A549 (cell line): Measurements from ENCODE around the gene TRABD. TPM values are rescaled to one million over a fixed set of nuclear protein-coding genes. Genes with fewer than 3 reads are reported as not detected.
A peak's percentile ranks its signal among the peaks of the same experiment; 100 is the strongest.

Experiments used
- ATAC-seq, 2 experiments: fragments of 200-7000 bp in 1 of 2; fragments of >200 bp in 1 of 2; cut with Nextera tagmentation in 1 of 2; cut with Tn5 transposase in 1 of 2; 3 replicates each; pipeline versions ENCODE4 v1.8.0 to v1.9.1; 2018 to 2020; ENCODE audit warnings: mild to moderate bottlenecking in 1 of 2, moderate library complexity in 1 of 2
- CTCF ChIA-PET: fragments of 300-600 bp; sonication (Branson Sonifier 250); formaldehyde crosslinking; extraction: SDS; loops from one replicate; lab custom pipeline; 2021; ENCODE audit warnings: antibody characterized with exemption, inconsistent platforms; lab: Yijun Ruan, JAX
- POLR2A ChIA-PET: fragments of 350-600 bp; formaldehyde crosslinking; extraction: SDS; loops from one replicate; lab custom pipeline; 2021; ENCODE audit warnings: antibody characterized with exemption, inconsistent platforms; lab: Yijun Ruan, JAX
- DNase-seq, 2 experiments: peaks; one replicate each; pipeline versions ENCODE4 v3.0.0 to v3.0.0-alpha.2; 2011 to 2016; ENCODE audit warnings: low read depth in 1 of 2, low spot score in 1 of 2
- FAIRE-seq: peaks from 2 replicates; lab custom pipeline; 2011; peaks lifted over from hg19 to GRCh38; lab: Jason Lieb, UNC
- H3K27ac ChIP-seq, 2 experiments: fragments of >200 bp; sonication (Bioruptor Twin); formaldehyde crosslinking; 3 replicates each; pipeline ENCODE4 v1.5.1; 2016 to 2017
- H3K4me1 ChIP-seq: fragments of >200 bp; sonication (Bioruptor Twin); formaldehyde crosslinking; 3 replicates; pipeline ENCODE4 v1.6.1; 2016
- H3K4me2 ChIP-seq: fragments of >200 bp; sonication (Bioruptor Twin); formaldehyde crosslinking; 3 replicates; pipeline ENCODE4 v1.6.1; 2016
- H3K4me3 ChIP-seq: fragments of >200 bp; sonication (Bioruptor Twin); formaldehyde crosslinking; 3 replicates; pipeline ENCODE4 v1.5.1; 2016
- H3K9me3 ChIP-seq: fragments of >200 bp; sonication (Bioruptor Twin); formaldehyde crosslinking; 3 replicates; pipeline ENCODE4 v1.6.1; 2016
- CEBPB ChIP-seq, 2 experiments: fragments of >200 bp in 1 of 2; sonication (Bioruptor Twin) in 1 of 2; formaldehyde crosslinking in 1 of 2; IDR thresholded peaks; 2 replicates each; pipeline ENCODE4 v1.6.1; 2012 to 2016
- CHD4 ChIP-seq: fragments of 200-600 bp; sonication (generic); IDR thresholded peaks from 2 replicates; pipeline ENCODE4 v1.6.1; 2016; ENCODE audit warnings: antibody characterized with exemption, mild to moderate bottlenecking, borderline replicate concordance
- EHMT2 ChIP-seq: fragments of 200-600 bp; sonication (generic); IDR thresholded peaks from 2 replicates; pipeline ENCODE4 v1.6.1; 2016; ENCODE audit warnings: antibody characterized with exemption, low read depth, mild to moderate bottlenecking, moderate library complexity
- EP300 ChIP-seq, 2 experiments: fragments of >200 bp; sonication (Bioruptor Twin); formaldehyde crosslinking; IDR thresholded peaks; 2 replicates in 1 of 2; 3 replicates in 1 of 2; pipeline ENCODE4 v1.6.1; 2016 to 2017
- FOSB ChIP-seq: fragments of 250-450 bp; sonication (Bioruptor Pico); IDR thresholded peaks from 2 replicates; pipeline ENCODE4 v1.5.0; 2020; ENCODE audit warnings: mild to moderate bottlenecking, moderate library complexity
- FOSL2 ChIP-seq, 2 experiments: fragments of 450-650 bp in 1 of 2; fragments of >200 bp in 1 of 2; sonication (Bioruptor Twin) in 1 of 2; formaldehyde crosslinking; IDR thresholded peaks; 2 replicates each; pipeline versions ENCODE4 v1.5.0 to v1.6.1; 2016 to 2020; ENCODE audit warnings: mild to moderate bottlenecking in 1 of 2, moderate library complexity in 1 of 2
- FOXS1 ChIP-seq: fragments of 250-450 bp; sonication (Bioruptor Pico); IDR thresholded peaks from 2 replicates; pipeline ENCODE4 v1.5.0; 2020; ENCODE audit warnings: mild to moderate bottlenecking, moderate library complexity
- GATA3 ChIP-seq: IDR thresholded peaks from 2 replicates; pipeline ENCODE4 v1.6.1; 2012; ENCODE audit warnings: borderline replicate concordance
- HEYL ChIP-seq: fragments of 250-450 bp; sonication (Bioruptor Pico); IDR thresholded peaks from 2 replicates; pipeline ENCODE4 v1.8.0; 2021; ENCODE audit warnings: mild to moderate bottlenecking, moderate library complexity
- HOXB13 ChIP-seq: fragments of 250-450 bp; sonication (Bioruptor Pico); IDR thresholded peaks from 2 replicates; pipeline ENCODE4 v1.5.0; 2020; ENCODE audit warnings: low read depth, mild to moderate bottlenecking, moderate library complexity
- JUN ChIP-seq, 2 experiments: fragments of >200 bp; sonication (Bioruptor Twin); formaldehyde crosslinking; IDR thresholded peaks; 2 replicates in 1 of 2; 3 replicates in 1 of 2; pipeline ENCODE4 v1.6.1; 2016 to 2017
- KDM1A ChIP-seq: fragments of 200-600 bp; sonication (generic); IDR thresholded peaks from 2 replicates; pipeline ENCODE4 v1.6.1; 2016; ENCODE audit warnings: low read depth, mild to moderate bottlenecking
- NR3C1 ChIP-seq: fragments of >200 bp; sonication (Bioruptor Twin); formaldehyde crosslinking; IDR thresholded peaks from 3 replicates; pipeline ENCODE4 v1.6.1; 2017
- RARB ChIP-seq: fragments of 250-450 bp; sonication (Bioruptor Pico); IDR thresholded peaks from 2 replicates; pipeline ENCODE4 v1.8.0; 2021; ENCODE audit warnings: mild to moderate bottlenecking, moderate library complexity
- RCOR1 ChIP-seq: fragments of 150-350 bp; IDR thresholded peaks from 2 replicates; pipeline ENCODE4 v1.6.1; 2014; ENCODE audit warnings: antibody characterized with exemption, low read length, low read depth
- SMC3 ChIP-seq: fragments of >200 bp; sonication (Bioruptor Twin); formaldehyde crosslinking; IDR thresholded peaks from 3 replicates; pipeline ENCODE4 v1.6.1; 2018; ENCODE audit warnings: inconsistent platforms
- SREBF2 ChIP-seq: fragments of 450-650 bp; IDR thresholded peaks from 2 replicates; pipeline ENCODE4 v1.6.1; 2014; ENCODE audit warnings: mild to moderate bottlenecking, moderate library complexity
- ZNF302 ChIP-seq: fragments of 250-450 bp; sonication (Bioruptor Pico); IDR thresholded peaks from 2 replicates; pipeline ENCODE4 v1.9.0; 2021; ENCODE audit warnings: inconsistent platforms, mild to moderate bottlenecking, moderate library complexity
- ZSCAN20 ChIP-seq: fragments of 250-450 bp; sonication (Bioruptor Pico); IDR thresholded peaks from 2 replicates; pipeline ENCODE4 v1.8.0; 2022; ENCODE audit warnings: mild to moderate bottlenecking, moderate library complexity
- WGBS: methylation state at CpG from one replicate; pipeline ENCODE4 v1.1.6; 2017; ENCODE audit errors: missing lambda C conversion rate; 5-methylcytosine and 5-hydroxymethylcytosine counted together
- polyA plus RNA-seq, 4 experiments: library from polyadenylated mRNA; depleted of rRNA in 3 of 4; stranded (reverse); fragments of >200 nt; fragmentation: RNase III in 1 of 4; extraction: RNeasy Plus Mini Kit Qiagen cat#74134 plus additional on column Dnase treatment in 1 of 4; gene quantifications; 2 replicates in 3 of 4; 3 replicates in 1 of 4; pipeline ENCODE4 v1.2.3, GENCODE V29; 2011 to 2017
- TF ChIP-seq, protein P1 (sequence below): fragments of >200 bp; sonication (Bioruptor Twin); formaldehyde crosslinking; IDR thresholded peaks from 2 replicates; pipeline ENCODE4 v1.6.1; 2016
- TF ChIP-seq, protein P2 (sequence below): fragments of 250-450 bp; sonication (Bioruptor Pico); IDR thresholded peaks from 2 replicates; pipeline ENCODE4 v1.5.0; 2020; ENCODE audit warnings: low read depth, mild to moderate bottlenecking, moderate library complexity
- TF ChIP-seq, protein P3 (sequence below): IDR thresholded peaks from 2 replicates; pipeline ENCODE4 v1.6.1; 2012
- TF ChIP-seq, protein P4 (sequence below): IDR thresholded peaks from 2 replicates; pipeline ENCODE4 v1.6.1; 2012; ENCODE audit warnings: low read depth, borderline replicate concordance
- TF ChIP-seq, protein P5 (sequence below): fragments of >200 bp; sonication (Bioruptor Twin); formaldehyde crosslinking; IDR thresholded peaks from 3 replicates; pipeline ENCODE4 v1.5.1; 2016
- TF ChIP-seq, protein P6 (sequence below): fragments of 200-600 bp; sonication (generic); IDR thresholded peaks from 2 replicates; pipeline ENCODE4 v1.6.1; 2016; ENCODE audit warnings: antibody characterized with exemption, mild to moderate bottlenecking, moderate library complexity
- TF ChIP-seq, protein P7 (sequence below): IDR thresholded peaks from 2 replicates; pipeline ENCODE4 v1.6.1; 2012

Gene TRABD
- polyA plus RNA-seq, 2 of the 4 experiments (the other 2 are of a cell fraction), result 14.8 to 30.4 TPM

DNA sequence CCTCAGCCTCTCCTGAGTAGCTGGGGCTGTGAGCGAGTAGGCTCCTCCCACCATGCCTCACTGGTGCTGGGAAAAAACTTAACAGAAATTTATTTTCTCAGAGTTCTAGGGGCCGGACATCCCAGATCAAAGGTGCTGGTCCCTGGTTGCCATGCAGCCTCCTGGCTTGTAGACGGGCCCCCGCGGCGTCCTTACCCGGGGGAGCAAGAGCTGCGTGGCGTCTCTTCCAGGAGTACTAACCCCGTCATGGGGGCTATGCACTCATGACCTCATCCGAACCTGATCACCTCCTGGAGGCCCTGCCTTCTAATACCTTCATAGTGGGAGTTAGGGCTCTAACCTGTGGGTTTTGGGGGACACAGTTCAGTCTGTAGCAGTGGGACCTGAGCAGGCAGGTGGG, 2.6 kb downstream of the TRABD start:
- DNase-seq (no peak), ATAC-seq (no peak), FAIRE-seq (no peak)
- ChIA-PET CTCF (interaction anchor here (1.5 kb wide), 1 partner anchor 82 kb away, joined by 3 read pairs; no protein-coding TSS in a partner anchor), POLR2A (no interaction called here)
- 90% methylated on average over 10 of the region's 11 CpGs for WGBS
- H3K27ac ChIP-seq, result no peak overlapping the region
- no peak overlapping the region for H3K4me3 ChIP-seq
- H3K4me2 ChIP-seq, result no peak overlapping the region
- peaks cover 34% of the 10 kb centered on the region for H3K4me1 ChIP-seq
- TF ChIP-seq EP300 (IDR thresholded peaks at IDR 0.05) (no peak), FOSB (CRISPR knock-in tag) (no peak), RCOR1 (no peak), FOXS1 (CRISPR knock-in tag) (no peak), SREBF2 (no peak), EHMT2 (no peak), ZNF302 (CRISPR knock-in tag) (no peak), NR3C1 (no peak), SMC3 (no peak), ZSCAN20 (CRISPR knock-in tag) (no peak), JUN (IDR thresholded peaks at IDR 0.05) (no peak), HEYL (CRISPR knock-in tag) (no peak), GATA3 (no peak), HOXB13 (CRISPR knock-in tag) (no peak)
- TF ChIP-seq, protein P1, sequence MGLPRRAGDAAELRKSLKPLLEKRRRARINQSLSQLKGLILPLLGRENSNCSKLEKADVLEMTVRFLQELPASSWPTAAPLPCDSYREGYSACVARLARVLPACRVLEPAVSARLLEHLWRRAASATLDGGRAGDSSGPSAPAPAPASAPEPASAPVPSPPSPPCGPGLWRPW, result no peak
- TF ChIP-seq, protein P2, sequence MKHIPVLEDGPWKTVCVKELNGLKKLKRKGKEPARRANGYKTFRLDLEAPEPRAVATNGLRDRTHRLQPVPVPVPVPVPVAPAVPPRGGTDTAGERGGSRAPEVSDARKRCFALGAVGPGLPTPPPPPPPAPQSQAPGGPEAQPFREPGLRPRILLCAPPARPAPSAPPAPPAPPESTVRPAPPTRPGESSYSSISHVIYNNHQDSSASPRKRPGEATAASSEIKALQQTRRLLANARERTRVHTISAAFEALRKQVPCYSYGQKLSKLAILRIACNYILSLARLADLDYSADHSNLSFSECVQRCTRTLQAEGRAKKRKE, result no peak
- TF ChIP-seq, protein P3, sequence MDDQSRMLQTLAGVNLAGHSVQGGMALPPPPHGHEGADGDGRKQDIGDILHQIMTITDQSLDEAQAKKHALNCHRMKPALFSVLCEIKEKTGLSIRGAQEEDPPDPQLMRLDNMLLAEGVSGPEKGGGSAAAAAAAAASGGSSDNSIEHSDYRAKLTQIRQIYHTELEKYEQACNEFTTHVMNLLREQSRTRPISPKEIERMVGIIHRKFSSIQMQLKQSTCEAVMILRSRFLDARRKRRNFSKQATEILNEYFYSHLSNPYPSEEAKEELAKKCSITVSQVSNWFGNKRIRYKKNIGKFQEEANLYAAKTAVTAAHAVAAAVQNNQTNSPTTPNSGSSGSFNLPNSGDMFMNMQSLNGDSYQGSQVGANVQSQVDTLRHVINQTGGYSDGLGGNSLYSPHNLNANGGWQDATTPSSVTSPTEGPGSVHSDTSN, result no peak
- TF ChIP-seq, protein P4, sequence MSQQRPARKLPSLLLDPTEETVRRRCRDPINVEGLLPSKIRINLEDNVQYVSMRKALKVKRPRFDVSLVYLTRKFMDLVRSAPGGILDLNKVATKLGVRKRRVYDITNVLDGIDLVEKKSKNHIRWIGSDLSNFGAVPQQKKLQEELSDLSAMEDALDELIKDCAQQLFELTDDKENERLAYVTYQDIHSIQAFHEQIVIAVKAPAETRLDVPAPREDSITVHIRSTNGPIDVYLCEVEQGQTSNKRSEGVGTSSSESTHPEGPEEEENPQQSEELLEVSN, result no peak
- H3K9me3 ChIP-seq, result no peaks in the 10 kb centered on the region

DNA sequence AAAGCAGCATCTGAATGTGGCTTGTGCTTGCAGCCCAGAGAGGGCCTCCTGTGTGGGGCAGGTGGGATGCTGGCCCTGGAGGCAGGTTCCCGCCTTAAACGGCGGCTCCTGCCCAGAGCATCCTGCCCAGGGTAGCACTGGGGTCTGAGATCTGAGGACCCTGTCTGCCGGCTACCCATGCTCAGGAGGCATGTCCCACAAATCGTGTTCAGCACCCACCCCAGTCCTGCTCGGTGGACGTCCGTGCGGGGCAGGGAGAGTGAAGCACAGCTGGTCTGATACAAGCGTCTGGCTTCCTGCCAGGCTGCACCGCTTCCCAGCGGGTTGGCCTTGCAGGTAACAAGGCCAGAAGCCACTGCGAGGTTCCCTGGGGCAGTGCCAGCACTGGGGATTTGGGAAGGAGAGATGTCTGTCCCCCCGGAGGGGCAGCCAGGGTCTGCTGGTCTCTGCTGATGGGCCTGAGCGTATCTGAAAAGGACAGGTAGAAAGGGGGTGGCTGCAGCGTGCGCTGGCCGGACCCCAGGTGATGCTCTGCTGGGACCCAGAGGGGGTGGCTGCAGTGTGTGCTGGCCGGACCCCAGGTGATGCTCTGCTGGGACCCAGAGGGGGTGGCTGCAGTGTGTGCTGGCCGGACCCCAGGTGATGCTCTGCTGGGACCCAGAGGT, 3.6 kb downstream of the TRABD start:
- POLR2A ChIA-PET, result no interaction called here
- WGBS, result 90% methylated on average over 9 of the region's 20 CpGs
- no peaks in the 10 kb centered on the region for H3K9me3 ChIP-seq
- peak overlapping the region; percentile 94 for H3K4me2 ChIP-seq
- FAIRE-seq (no peak), DNase-seq (no peak), ATAC-seq (no peak)
- CTCF ChIA-PET, result interaction anchor here (0.9 to 3.3 kb wide), 7 partner anchors 15 to 133 kb away, joined by 3 to 15 read pairs (median 6); no protein-coding TSS in a partner anchor
- H3K4me1 ChIP-seq, result peaks cover 27% of the 10 kb centered on the region
- H3K27ac ChIP-seq, result peak overlapping the region; percentile 79 to 93; a peak in 5 of 6 replicates
- H3K4me3 ChIP-seq, result no peak overlapping the region
- TF ChIP-seq FOSL2 (IDR thresholded peaks at IDR 0.05), result no peak
- TF ChIP-seq FOSL2 (CRISPR knock-in tag; IDR thresholded peaks at IDR 0.05), result no peak
- TF ChIP-seq, protein P5, sequence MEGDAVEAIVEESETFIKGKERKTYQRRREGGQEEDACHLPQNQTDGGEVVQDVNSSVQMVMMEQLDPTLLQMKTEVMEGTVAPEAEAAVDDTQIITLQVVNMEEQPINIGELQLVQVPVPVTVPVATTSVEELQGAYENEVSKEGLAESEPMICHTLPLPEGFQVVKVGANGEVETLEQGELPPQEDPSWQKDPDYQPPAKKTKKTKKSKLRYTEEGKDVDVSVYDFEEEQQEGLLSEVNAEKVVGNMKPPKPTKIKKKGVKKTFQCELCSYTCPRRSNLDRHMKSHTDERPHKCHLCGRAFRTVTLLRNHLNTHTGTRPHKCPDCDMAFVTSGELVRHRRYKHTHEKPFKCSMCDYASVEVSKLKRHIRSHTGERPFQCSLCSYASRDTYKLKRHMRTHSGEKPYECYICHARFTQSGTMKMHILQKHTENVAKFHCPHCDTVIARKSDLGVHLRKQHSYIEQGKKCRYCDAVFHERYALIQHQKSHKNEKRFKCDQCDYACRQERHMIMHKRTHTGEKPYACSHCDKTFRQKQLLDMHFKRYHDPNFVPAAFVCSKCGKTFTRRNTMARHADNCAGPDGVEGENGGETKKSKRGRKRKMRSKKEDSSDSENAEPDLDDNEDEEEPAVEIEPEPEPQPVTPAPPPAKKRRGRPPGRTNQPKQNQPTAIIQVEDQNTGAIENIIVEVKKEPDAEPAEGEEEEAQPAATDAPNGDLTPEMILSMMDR, result no peak
- TF ChIP-seq, protein P6, sequence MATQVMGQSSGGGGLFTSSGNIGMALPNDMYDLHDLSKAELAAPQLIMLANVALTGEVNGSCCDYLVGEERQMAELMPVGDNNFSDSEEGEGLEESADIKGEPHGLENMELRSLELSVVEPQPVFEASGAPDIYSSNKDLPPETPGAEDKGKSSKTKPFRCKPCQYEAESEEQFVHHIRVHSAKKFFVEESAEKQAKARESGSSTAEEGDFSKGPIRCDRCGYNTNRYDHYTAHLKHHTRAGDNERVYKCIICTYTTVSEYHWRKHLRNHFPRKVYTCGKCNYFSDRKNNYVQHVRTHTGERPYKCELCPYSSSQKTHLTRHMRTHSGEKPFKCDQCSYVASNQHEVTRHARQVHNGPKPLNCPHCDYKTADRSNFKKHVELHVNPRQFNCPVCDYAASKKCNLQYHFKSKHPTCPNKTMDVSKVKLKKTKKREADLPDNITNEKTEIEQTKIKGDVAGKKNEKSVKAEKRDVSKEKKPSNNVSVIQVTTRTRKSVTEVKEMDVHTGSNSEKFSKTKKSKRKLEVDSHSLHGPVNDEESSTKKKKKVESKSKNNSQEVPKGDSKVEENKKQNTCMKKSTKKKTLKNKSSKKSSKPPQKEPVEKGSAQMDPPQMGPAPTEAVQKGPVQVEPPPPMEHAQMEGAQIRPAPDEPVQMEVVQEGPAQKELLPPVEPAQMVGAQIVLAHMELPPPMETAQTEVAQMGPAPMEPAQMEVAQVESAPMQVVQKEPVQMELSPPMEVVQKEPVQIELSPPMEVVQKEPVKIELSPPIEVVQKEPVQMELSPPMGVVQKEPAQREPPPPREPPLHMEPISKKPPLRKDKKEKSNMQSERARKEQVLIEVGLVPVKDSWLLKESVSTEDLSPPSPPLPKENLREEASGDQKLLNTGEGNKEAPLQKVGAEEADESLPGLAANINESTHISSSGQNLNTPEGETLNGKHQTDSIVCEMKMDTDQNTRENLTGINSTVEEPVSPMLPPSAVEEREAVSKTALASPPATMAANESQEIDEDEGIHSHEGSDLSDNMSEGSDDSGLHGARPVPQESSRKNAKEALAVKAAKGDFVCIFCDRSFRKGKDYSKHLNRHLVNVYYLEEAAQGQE, result no peak
- TF ChIP-seq NR3C1, result no peak
- no peak for TF ChIP-seq GATA3
- no peak for TF ChIP-seq CHD4
- TF ChIP-seq CEBPB (IDR thresholded peaks at IDR 0.05), result no peak
- TF ChIP-seq RARB (CRISPR knock-in tag), result no peak
- TF ChIP-seq, protein P7, sequence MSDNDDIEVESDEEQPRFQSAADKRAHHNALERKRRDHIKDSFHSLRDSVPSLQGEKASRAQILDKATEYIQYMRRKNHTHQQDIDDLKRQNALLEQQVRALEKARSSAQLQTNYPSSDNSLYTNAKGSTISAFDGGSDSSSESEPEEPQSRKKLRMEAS, result no peak
- TF ChIP-seq FOSB (CRISPR knock-in tag), result no peak
- TF ChIP-seq, protein P2, result no peak
- TF ChIP-seq KDM1A, result no peak
